Hepatocyte (in vitro differentiated cells): Measurements from ENCODE around the gene MTAP.

ENCODE experiments used
- CTCF ChIP-seq: fragments of 200-600 bp; sonication (generic); IDR thresholded peaks from 2 replicates; pipeline ENCODE4 v1.5.1; 2016; ENCODE audit warnings: antibody characterized with exemption, mild to moderate bottlenecking; ENCODE audit not compliant: poor library complexity
- EZH2phosphoT487 ChIP-seq: fragments of 200-600 bp; sonication (generic); IDR thresholded peaks from one replicate; pipeline ENCODE4 v1.6.1; 2018; ENCODE audit warnings: antibody characterized with exemption, mild to moderate bottlenecking, low read depth, moderate library complexity; ENCODE audit not compliant: unreplicated experiment, severe bottlenecking

- TF ChIP-seq CTCF (no peak), EZH2phosphoT487 (no peak)
Observed at GRCh38 chr9:21862871-21863270, 60.4 kb downstream of the MTAP start.
